ENCODE results near the gene HECTD2. TPM values are rescaled to one million over a fixed set of nuclear protein-coding genes. Genes with fewer than 3 reads are reported as not detected.
"Not testable (repeated sequence)": the region's sequence is repeated elsewhere in the genome, so short reads cannot be mapped to it uniquely, and the experiment has no call there.

Gene HECTD2
- total RNA-seq, 1 donor from 2014 or later = 22.1 TPM

DNA sequence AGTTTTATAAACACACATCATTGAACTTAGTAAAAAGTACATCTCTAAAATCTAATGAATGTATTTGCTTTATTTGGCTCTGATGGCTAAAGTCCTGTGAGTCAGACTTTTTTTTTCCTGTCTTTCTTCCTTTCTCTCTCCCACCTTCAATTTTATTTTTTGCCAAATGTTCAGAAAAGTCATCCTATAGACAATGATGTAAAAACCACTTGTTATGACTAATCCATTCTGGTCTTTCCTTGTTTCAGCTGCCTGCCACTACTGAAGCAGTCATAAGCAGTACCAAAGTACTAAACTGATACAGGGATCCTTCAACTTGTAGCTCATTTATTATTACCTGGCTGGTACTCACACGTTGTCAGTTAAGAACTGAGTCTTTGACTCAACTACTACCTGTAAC lies 23.9 kb downstream of the HECTD2 start:
- Mint-ChIP-seq H3K36me3 (ENCODE audit: unreplicated experiment) (peaks cover 50% of the 10 kb centered on the region), H3K9me3 (ENCODE audit: unreplicated experiment) (peaks cover 4% of the 10 kb centered on the region)

DNA sequence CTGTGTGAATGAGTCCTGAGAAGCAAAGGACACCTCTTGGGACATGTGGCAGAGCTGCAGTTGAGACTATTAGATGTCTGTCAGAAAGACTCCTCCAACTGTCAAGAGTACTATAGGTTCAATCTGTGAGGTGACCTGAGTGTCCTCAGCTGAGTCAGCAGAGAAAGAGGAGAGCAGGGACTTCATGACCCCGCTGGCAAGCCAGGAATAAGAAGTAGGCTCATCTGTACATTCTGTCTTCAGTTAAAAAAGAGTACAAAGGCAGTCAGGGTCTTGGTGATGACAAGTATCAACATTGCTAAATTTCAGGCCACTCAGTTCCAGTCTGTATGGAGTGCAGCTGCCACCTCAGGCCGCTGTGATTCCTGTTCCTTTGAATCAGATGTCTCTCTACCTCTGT lies 25.1 kb downstream of the HECTD2 start:
- Mint-ChIP-seq H3K27ac (ENCODE audit: unreplicated experiment) (no peak overlapping the region), H3K9me3 (ENCODE audit: unreplicated experiment) (peaks cover 8% of the 10 kb centered on the region), H3K4me3 (ENCODE audit: unreplicated experiment) (no peak overlapping the region), H3K27me3 (ENCODE audit: unreplicated experiment) (no peaks in the 10 kb centered on the region), H3K36me3 (ENCODE audit: unreplicated experiment) (peaks cover 61% of the 10 kb centered on the region), H3K4me1 (ENCODE audit: unreplicated experiment) (peaks cover 8% of the 10 kb centered on the region)
- TF ChIP-seq, protein P1, sequence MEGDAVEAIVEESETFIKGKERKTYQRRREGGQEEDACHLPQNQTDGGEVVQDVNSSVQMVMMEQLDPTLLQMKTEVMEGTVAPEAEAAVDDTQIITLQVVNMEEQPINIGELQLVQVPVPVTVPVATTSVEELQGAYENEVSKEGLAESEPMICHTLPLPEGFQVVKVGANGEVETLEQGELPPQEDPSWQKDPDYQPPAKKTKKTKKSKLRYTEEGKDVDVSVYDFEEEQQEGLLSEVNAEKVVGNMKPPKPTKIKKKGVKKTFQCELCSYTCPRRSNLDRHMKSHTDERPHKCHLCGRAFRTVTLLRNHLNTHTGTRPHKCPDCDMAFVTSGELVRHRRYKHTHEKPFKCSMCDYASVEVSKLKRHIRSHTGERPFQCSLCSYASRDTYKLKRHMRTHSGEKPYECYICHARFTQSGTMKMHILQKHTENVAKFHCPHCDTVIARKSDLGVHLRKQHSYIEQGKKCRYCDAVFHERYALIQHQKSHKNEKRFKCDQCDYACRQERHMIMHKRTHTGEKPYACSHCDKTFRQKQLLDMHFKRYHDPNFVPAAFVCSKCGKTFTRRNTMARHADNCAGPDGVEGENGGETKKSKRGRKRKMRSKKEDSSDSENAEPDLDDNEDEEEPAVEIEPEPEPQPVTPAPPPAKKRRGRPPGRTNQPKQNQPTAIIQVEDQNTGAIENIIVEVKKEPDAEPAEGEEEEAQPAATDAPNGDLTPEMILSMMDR (IDR thresholded peaks at IDR 0.05) = no peak
- no peak for DNase-seq (ENCODE audit: extremely low spot score, unreplicated experiment)

More for the DNA sequence above, 23.9 kb downstream of the HECTD2 start:
- Mint-ChIP-seq H3K4me3 (ENCODE audit: unreplicated experiment) (no peak overlapping the region), H3K27ac (ENCODE audit: unreplicated experiment) (peak overlapping the region; percentile 31), H3K27me3 (ENCODE audit: unreplicated experiment) (no peaks in the 10 kb centered on the region), H3K4me1 (ENCODE audit: unreplicated experiment) (peaks cover 8% of the 10 kb centered on the region)
- TF ChIP-seq, protein P1 (IDR thresholded peaks at IDR 0.05) = no peak
- no peak for DNase-seq (ENCODE audit: extremely low spot score, unreplicated experiment)

DNA sequence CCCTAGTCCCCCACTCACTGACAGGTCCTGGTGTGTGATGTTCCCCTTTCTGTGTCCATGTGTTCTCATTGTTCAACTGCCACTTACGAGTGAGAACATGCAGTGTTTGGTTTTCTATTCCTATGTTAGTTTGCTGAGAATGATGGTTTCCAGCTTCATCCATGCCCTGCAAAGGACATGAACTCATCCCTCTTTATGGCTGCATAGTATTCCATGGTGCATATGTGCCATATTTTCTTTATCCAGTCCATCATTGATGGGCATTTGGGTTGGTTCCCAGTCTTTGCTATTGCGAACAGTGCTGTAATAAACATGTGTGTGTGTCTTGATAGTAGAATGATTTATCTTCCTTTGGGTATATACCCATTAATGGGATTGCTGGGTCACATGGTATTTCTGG lies 28.1 kb downstream of the HECTD2 start:
- H3K9me3 Mint-ChIP-seq (ENCODE audit: unreplicated experiment); DNase-seq (ENCODE audit: extremely low spot score, unreplicated experiment); H3K27me3 Mint-ChIP-seq (ENCODE audit: unreplicated experiment); H3K4me1 Mint-ChIP-seq (ENCODE audit: unreplicated experiment); H3K27ac Mint-ChIP-seq (ENCODE audit: unreplicated experiment); H3K4me3 Mint-ChIP-seq (ENCODE audit: unreplicated experiment): not testable (repeated sequence)
- H3K36me3 Mint-ChIP-seq (ENCODE audit: unreplicated experiment) = peaks cover 48% of the 10 kb centered on the region

DNA sequence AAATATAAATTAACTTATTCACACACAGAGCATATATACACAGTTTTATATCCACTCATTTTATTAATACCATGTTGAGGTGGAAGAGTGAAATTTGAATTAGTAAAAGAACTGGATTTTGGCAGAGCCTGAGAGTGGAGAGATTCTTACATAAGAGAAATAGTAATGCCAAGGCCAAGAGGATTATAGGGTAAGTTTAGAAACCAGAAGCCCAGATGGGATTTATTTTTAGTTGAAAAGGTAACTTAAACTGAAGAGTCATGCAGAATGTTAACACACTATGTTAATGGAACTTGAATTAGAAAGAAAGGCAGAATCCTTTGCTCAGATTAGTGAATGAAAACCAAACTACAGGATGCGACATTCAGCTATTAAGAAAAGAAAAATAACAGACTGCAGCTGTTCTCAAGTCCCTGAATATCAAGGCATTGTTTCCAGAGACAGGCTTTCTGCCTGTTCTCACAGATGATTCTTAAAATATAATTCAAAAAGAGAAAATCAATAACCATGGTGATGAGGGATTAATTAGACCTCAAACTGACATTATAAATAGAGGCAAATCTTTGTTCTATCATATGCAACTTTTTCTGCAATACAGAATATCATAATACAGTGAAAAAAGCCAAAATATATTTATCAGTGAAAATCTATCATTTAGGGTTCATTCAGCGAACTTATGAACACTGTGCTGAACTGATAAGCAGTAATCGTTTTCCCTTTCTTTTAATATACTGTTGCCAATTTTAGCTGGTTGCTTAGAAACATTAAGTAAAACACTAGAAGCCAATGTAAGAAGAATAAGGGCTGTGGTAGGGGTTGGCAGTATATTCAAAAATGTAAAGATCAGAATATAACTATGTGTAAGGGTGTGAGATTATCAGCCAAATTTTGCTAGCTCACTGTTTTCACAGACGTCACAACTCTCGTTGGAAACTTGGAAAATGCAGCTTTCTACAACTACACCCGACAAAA lies 34.4 kb downstream of the HECTD2 start:
- Mint-ChIP-seq H3K36me3 (ENCODE audit: unreplicated experiment) (peaks cover 28% of the 10 kb centered on the region), H3K9me3 (ENCODE audit: unreplicated experiment) (peaks cover 15% of the 10 kb centered on the region), H3K27ac (ENCODE audit: unreplicated experiment) (no peak overlapping the region), H3K27me3 (ENCODE audit: unreplicated experiment) (no peaks in the 10 kb centered on the region), H3K4me3 (ENCODE audit: unreplicated experiment) (no peak overlapping the region), H3K4me1 (ENCODE audit: unreplicated experiment) (no peaks in the 10 kb centered on the region)
- no peak for DNase-seq (ENCODE audit: extremely low spot score, unreplicated experiment)
- TF ChIP-seq, protein P1 (IDR thresholded peaks at IDR 0.05) = no peak

DNA sequence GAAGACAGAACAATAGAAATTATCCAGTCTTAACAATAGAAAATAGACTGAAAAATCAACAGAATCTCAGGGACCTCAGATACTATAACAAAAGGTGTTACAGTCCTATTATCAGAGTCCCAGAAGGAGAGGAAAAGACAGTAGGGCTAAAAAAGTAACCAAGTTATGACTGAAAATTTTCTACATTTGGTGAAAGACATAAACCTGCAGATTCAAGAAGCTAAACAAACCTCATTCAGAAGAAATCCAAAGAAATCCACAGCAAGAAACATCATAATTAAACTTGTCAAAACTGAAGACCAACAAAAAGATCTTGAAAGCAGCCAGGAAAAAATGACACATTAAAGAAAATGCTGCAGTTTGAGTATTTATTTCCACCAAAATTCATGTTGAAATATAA lies 41.9 kb downstream of the HECTD2 start:
- no peaks in the 10 kb centered on the region for H3K4me1 Mint-ChIP-seq (ENCODE audit: unreplicated experiment)
- H3K9me3 Mint-ChIP-seq (ENCODE audit: unreplicated experiment) = peaks cover 40% of the 10 kb centered on the region
- TF ChIP-seq, protein P1 (IDR thresholded peaks at IDR 0.05) = no peak
- H3K36me3 Mint-ChIP-seq (ENCODE audit: unreplicated experiment) = peaks cover 45% of the 10 kb centered on the region
- no peak for DNase-seq (ENCODE audit: extremely low spot score, unreplicated experiment)
- H3K4me3 Mint-ChIP-seq (ENCODE audit: unreplicated experiment) = no peak overlapping the region
- no peaks in the 10 kb centered on the region for H3K27me3 Mint-ChIP-seq (ENCODE audit: unreplicated experiment)
- H3K27ac Mint-ChIP-seq (ENCODE audit: unreplicated experiment) = no peak overlapping the region

Data from osteocyte (in vitro differentiated cells).